ENCODE data around the gene TP53I13.

DNA sequence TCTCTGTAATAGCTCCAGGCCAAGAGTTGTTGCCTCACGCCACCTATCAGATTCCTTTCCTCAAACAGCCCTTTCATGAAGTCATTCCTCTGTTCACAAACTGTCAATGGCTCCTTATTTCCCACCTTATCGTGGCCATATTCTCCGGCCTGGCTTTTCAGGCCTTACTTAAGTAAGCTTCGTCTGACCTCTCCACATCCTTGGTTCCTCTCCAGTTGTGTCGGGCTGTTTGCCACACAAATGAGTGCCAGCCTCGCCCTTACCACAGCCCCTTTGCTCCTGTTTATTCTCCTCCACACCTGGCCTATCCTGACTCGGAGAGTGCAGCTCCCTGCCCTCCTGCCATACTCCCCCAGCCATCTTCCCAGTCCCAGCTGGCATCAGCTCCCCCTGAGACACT, 2.0 kb downstream of the TP53I13 start:
- TF ChIP-seq LEF1 (IDR thresholded peaks at IDR 0.05; ENCODE audit: borderline replicate concordance), result no peak
- no peak for TF ChIP-seq FOXM1 (IDR thresholded peaks at IDR 0.05; ENCODE audit: borderline replicate concordance)
- no peak for TF ChIP-seq SP1 (IDR thresholded peaks at IDR 0.05)
- no peak for TF ChIP-seq FOXA1 (IDR thresholded peaks at IDR 0.05)
- TF ChIP-seq CTBP1 (IDR thresholded peaks at IDR 0.05; ENCODE audit: borderline replicate concordance), result no peak
- TF ChIP-seq BHLHE40 (IDR thresholded peaks at IDR 0.05; ENCODE audit: borderline replicate concordance), result no peak
- no peak for TF ChIP-seq FOXK2 (IDR thresholded peaks at IDR 0.05)
- TF ChIP-seq NFRKB (IDR thresholded peaks at IDR 0.05), result no peak
- no peak for TF ChIP-seq TARDBP (IDR thresholded peaks at IDR 0.05)
- no peak for TF ChIP-seq ELF4 (IDR thresholded peaks at IDR 0.05)
- TF ChIP-seq ARNT (IDR thresholded peaks at IDR 0.05), result no peak
- TF ChIP-seq PKNOX1 (IDR thresholded peaks at IDR 0.05), result no peak
- no peak for TF ChIP-seq HDGF (IDR thresholded peaks at IDR 0.05; ENCODE audit: borderline replicate concordance)
- no peak for TF ChIP-seq L3MBTL2 (conservative IDR thresholded peaks at IDR 0.05)
